Caki2 (cell line): ENCODE measurements around the gene CRYBG3. TPM values are rescaled to one million over a fixed set of nuclear protein-coding genes. Genes with fewer than 3 reads are reported as not detected.
"Not testable (repeated sequence)": the region's sequence is repeated elsewhere in the genome, so short reads cannot be mapped to it uniquely, and the experiment has no call there.

Experiments
- DNase-seq: peaks from one replicate; pipeline ENCODE4 v3.0.0-alpha.2; 2015; ENCODE audit warnings: low read depth
- in situ Hi-C: cut with HindIII; loops from 2 replicates; pipeline ENCODE4 v1.10.0; 2016; ENCODE audit warnings: low sequenced_read_pairs, low pct_unique_long_range_greater_than_20kb, mixed read lengths
- total RNA-seq: library from RNA; depleted of rRNA; stranded (reverse); fragments of >200 nt; shearing (Covaris generic); gene quantifications from 2 replicates; pipeline ENCODE4 v1.2.3, GENCODE V29; 2014; ENCODE audit warnings: low replicate concordance

Gene CRYBG3
- total RNA-seq, 1 experiment from 2014 or later: 2.0 TPM

DNA sequence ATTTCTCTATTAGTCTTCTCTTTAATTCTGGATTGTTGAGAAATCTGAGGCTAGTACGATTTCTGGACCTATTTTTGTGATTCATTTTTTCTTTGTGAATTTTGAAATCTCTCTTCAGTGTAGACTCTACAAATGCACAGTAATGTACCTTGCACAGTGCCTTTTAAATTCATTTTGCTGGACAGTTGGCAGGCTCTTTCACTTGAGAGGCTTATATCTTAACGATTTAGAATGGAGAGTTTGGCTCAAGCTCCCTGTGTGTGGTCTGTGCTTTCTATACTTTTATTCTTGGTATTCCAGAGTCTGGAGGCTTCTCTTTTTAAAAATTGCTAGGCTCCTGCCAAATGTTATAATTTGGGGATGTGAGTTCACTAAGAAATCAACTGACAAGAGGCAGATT is 8.8 kb downstream of the CRYBG3 start:
- in situ Hi-C loops: no loop called here
- DNase-seq: no peak

DNA sequence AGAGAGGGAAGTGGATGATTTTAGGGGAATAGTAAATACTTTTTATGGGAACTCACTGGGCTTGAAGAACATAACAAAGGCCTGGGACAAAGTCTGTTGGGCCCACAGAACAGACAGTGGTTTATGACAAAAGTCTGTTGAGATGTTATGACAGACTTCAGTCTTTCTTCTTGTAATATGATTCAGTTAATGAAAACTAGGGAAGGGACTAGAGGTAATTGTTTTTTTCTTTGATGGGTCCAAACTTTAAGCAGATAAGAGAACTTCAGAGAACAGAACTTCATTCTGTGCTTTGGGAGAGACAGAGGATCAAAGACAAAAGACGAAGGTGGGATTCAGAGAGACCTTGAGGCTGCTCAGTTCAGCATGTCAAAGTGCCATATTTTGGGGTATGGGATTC is 9.3 kb downstream of the CRYBG3 start:
- in situ Hi-C loops: no loop called here
- DNase-seq: no peak

DNA sequence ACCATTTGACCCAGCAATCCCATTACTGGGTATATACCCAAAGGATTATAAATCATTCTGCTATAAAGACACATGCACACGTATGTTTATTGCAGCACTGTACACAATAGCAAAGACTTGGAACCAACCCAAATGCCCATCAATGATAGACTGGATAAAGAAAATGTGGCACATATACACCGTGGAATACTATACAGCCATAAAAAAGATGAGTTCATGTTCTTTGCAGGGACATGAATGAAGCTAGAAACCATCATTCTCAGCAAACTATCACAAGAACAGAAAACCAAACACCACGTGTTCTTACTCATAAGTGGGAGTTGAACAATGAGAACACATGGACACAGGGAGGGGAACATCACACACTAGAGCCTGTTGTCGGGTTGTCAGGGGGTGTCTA is 11.4 kb downstream of the CRYBG3 start:
- DNase-seq, in situ Hi-C loops: not testable (repeated sequence)

DNA sequence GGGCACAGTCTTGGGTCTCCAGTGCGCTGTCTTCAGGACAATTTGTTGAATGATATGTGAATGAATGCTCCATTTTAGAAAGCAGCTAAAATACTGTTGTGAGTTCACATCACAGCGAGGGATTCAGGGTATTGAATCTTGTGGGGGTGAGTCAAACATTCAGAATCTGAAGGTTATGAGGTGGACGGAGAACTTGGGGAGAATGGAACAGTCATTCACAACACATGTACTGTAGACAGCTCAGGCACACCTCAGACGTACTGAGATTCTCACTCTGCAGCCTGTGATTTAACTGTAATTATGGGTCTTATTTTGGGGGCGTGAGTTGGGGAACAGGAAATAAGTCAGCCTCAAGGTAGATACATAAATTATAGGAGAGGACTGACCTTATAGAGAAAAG is 13.9 kb downstream of the CRYBG3 start:
- no peak for DNase-seq
- in situ Hi-C loops: no loop called here

DNA sequence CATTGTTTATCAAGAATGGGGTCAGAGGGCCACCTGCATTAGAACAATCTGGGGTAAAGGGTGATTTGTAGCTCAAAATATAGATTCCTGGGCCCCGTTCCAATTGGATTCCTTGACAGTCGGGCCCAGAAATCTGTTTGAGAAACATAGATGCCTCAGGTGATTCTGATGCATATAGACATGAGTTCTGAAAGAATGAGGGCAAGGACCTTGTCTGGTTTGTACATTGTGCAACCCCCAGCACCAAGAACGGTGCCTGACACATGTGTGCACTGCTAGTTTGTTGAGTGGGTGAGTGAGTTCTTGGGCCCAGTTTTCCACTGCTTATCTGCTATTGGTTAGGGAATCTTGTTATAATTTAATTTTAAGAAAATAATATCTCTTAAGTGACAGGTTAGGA is 16.6 kb downstream of the CRYBG3 start:
- no peak for DNase-seq
- in situ Hi-C loops: no loop called here

DNA sequence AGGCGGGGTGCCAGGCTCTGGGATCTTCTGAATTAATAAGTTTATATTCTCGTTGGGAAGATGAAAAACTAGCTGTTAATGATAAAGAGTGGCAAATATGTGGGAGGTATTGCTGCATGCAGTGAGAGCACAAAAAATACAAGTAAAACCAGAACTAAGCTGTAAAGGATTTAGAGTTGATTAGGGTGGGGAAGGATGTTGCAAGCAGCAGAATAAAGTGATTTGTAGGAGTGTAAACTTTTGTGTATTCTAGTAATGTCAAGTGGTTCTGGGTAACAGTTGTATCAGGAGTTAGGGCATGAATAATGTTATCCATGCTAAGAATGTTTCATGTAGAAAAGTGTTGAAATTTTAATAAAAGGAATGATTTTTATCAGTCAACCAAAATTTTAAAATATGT is 18.1 kb downstream of the CRYBG3 start:
- in situ Hi-C loops: no loop called here
- no peak for DNase-seq

DNA sequence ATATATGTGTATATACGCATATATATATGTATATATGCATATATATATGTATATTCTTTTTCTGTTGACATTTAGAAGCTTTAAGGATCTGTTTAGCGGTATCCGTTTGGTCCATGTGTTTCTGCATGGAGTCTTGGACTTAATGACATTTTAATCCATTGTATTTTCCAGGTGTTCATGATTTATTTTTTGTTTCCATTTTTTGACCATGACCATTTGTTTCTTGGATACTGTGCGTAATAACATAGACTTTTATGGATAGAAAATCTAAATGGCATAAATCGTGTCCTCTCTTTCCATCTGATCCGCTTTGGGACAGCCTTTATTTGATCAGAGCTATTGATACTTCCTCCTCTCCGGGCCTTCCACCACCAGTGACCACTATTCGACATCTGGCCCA is 19.5 kb downstream of the CRYBG3 start:
- DNase-seq: no peak
- in situ Hi-C loops: no loop called here

DNA sequence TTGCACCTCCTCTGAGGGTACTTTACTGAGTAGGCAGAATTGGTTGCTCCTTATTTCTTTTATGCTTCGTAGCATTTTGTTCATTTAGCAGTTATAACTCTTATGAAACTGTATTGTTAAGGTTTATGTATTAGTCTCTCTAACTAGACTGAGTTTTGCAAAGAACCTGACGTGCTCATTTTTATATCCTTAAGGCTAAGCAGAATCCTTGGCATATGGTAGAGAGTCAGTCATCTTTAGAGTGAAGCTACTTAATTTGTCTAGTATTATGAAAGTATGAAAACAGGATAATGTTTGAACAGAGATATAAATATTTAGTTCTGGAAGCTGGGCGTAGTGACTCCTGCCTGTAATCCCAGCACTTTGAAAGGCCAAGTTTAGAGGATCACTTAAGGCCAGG is 20.1 kb downstream of the CRYBG3 start:
- in situ Hi-C loops: no loop called here
- DNase-seq: no peak

DNA sequence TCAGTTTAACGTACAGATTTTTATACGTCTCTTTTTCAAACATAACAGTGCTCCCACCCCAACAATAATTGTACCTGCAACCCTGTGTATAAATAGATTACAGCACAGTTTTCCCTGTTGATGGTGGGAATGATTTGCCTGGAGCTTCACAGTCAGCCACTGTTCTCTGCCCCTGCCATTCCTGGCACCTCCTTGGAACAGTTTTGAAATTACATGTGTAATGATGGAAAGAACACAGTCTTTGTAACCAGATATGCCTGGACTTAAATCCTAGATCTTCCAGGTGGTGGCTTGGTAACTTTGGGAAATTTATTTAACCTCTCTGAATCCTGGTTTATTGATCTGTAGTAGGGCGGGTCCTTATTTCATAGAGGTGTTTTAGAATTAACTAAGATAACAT is 27.0 kb downstream of the CRYBG3 start:
- no peak for DNase-seq
- in situ Hi-C loops: no loop called here

DNA sequence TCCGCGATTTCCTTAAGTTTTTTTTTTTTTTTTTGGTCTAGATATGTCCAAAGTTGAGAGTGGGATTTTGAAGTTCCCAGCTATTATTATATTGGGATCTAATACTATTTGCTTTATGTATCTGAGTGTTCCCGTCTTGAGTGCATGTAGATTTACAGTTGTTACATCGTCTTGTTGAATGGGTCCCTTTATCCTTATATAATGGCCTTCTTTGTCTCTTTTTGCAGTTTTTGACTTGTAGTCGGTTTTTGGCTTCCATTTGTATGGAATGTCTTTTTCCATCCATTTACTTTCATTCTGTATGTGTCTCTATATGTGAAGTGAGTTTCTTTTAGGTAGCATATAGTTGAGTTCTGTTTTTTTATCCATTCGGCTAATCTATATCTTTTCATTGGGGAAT is 35.6 kb downstream of the CRYBG3 start:
- in situ Hi-C loops: no loop called here
- no peak for DNase-seq

DNA sequence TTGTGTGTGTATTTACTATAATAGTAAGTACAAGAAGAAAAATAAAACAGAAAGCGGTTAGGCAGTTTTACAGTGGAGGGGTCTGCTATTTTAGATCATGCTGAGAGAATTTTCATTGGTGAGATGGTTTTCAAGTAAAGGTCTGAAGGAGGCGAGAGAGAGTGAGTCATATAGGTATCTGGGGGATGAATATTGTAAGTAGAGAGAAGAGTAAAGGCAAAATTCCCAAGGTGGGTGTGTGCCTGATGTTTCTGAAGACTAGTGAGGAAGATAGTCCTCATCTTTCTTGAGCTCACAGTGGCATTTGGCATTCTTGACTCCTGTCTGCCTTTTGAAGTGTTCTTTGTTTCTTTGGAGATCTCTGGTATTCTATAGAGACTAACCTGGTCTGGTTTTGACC is 38.6 kb downstream of the CRYBG3 start:
- DNase-seq: no peak
- in situ Hi-C loops: no loop called here

DNA sequence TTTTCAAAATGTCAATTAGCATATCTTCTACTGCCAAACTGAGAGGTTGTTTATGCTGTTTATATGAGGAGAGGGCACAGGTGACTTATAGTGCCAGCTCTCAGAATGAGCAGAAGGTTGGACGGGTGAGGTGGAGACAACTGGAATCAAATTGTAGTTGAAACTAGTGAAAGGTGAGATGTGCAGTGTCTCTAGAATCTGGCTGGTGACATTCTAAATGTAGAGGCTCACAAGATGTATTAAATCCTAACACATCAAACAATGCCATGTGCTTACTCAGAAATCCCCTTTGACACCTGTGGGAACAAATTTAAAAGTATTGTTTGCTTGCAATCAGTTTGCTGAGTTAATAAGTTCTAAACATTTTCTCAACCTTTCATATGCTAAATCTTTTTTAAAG is 40.8 kb downstream of the CRYBG3 start:
- DNase-seq: no peak
- in situ Hi-C loops: no loop called here

DNA sequence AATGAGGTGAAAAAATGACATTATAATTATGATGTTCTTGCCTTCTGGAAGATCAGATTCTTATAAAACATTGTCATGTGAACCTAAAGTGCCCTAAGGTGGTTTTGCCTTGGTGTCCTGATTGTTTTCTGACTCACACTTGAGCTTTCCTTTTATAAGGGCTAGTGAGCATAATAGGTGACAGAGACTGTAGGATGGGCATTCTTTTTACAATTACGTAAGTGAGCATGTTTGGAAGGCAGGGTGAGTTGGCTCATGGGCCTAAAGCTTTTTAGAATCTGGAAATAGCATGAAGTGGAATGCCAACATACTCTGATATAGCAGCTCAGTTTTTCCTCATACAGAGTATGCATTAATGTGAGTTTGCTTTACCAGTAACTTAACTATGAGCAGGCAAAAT is 41.2 kb downstream of the CRYBG3 start:
- DNase-seq: no peak
- in situ Hi-C loops: no loop called here

DNA sequence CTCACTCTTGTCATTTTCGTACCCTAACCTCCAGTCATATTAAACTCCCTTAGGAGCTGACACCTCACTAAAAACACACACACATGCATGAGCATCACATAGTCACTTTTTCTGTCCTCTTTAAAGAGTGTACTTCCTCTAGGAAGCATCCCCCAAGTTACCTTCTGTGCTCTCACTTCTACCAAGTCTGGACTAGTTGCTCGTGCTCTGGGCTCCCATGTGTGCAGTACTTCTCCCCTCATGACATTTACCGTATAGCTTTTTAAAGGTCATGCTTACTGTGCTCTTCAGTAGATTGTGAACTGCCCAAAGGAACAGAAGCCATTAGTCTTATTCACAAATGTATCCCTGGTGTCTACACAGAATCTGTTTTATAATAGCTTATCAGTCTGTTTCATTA is 42.0 kb downstream of the CRYBG3 start:
- in situ Hi-C loops: no loop called here

DNA sequence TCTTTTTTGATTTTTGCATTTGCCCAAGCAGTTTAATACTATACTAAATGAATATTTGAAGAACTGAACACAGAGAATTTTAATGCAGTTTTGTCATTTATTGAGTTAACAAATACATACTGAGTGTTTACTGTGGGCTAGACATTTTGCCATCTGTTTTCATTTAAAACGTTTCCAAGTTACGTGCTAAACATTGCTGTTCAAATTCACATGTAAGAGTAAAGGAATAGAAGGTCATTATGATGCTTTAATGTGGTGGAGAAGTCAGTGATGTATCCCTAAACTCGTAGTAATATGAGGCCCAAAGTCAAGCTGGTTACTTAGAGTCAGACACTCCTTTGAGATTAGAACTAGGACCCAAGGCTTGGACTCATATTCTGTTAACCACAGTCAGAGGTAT is 49.4 kb downstream of the CRYBG3 start:
- in situ Hi-C loops: no loop called here
- no peak for DNase-seq

More for the DNA sequence above, 42.0 kb downstream of the CRYBG3 start:
- no peak for DNase-seq

DNA sequence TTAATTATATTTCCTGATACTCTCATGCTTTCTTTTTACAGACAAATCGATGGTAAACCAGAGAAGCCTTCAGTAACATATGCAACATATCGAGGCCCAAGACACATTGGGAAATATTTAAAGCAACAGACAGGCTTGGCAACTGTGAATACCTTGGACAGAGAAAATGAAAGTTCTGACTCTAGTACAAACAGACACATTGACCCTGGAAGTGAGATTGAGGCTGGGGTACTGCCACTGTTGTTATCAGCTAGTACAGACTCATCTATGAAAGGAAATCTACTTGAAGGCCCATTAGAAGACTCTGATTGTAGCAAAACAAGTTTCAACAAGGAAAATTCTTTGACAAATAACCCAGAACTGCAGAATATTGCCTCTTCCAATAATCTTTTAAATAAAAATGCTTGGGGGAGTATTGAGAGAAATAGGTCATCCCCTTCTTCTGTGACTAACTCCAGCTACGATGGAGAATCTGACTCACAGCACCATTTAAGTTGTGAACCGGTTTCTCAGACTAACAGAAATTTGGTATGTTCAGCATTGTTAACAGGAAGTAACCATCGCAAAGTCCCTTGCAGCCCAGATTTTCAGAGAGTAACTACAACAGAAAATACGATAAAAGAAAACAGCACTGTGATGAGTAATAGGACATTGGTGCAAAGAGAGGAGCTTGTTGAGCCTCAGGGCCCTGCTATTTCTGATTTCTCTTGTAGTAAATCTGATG is 50.2 kb downstream of the CRYBG3 start:
- in situ Hi-C loops: no loop called here
- no peak for DNase-seq

DNA sequence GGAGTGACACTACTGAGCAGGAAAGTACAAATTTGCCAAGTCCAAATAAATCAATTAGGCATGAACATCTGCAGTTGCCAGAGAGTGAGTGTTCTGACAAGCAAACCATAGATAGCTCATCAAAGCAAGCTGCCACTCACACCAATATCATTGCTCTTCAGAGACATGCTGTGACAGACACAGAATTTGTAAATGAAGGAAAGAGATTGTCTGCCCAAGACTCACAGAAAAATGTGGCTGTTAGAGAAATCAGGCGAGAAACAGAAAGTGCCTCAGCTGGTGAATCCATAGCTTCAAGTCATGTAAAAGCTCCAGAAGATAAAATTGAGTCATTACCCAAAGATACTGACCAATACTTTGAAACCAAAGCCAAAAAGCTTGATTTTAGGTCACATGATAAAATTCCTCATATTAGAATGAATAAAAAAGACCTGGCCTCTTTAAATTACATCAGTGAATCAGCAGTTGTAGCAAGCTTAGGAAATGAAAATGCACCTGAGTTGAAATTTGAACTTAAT is 50.8 kb downstream of the CRYBG3 start:
- DNase-seq: no peak
- in situ Hi-C loops: no loop called here

DNA sequence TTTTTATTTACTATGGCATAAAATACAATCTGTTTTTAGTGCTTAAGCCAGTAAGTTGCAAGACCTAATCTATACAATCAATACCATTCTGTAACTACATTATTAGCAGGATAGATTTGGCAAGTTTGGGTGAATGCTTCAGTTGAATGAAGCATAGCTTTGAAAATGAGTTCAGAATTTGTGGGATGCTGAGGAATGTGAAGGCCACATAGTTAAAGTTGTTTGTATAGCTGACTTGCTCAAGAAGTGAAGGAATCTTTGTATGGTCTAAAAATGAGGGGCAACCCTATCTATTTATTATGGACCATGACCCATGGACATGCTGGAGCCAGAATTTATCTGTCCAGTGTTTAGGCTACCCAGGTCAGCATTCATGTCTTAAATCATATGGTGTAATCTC is 58.5 kb downstream of the CRYBG3 start:
- no peak for DNase-seq
- in situ Hi-C loops: no loop called here

DNA sequence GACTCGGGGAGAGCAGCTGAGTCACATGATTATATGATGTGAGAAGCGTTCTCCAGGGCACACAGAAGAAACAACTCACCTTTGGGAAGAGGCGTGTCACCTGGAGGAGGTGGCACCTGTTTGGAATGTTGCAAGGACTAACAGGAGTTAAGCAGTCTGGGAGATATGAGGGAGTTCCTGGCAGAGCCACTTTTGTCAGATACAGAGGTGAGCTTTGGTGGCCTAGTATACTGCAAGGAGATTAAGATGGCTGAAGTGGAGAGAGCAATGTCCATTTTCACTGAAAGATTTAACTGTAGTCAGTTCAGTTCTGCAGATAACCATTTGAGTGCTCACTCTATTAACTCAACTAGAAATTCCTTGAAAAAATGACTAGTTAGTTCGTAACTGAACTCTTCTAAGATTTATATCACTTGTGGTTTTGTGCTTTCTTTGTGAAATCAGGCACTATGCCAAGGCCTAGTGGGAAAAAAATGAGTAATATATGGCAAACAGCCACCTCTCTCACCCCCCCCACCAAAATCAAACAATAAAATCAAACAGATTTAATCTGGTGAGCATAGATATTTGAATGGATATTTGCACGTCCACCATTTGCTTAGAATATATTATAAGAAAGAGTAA is 61.3 kb downstream of the CRYBG3 start:
- no peak for DNase-seq
- in situ Hi-C loops: no loop called here

DNA sequence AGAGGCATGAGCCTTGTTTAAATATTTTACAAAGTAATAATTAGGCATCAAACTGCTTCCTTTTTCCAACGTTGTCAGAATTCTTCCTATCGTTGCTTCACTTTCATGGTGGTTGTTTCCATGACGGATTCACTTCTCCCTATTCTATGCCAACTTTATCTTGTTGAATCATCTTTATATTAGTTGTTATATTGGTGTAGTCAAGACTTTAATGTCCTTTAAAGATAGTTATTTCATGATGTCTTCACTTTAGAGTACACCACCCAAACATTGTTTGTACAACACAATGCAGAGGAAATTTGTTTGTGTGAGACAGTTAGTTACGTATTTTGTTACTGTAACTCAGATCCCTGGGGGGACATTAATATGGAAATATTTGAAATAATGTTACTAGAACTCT is 61.9 kb downstream of the CRYBG3 start:
- in situ Hi-C loops: no loop called here
- no peak for DNase-seq
